Measurements from ENCODE around the gene KIDINS220.

DNA sequence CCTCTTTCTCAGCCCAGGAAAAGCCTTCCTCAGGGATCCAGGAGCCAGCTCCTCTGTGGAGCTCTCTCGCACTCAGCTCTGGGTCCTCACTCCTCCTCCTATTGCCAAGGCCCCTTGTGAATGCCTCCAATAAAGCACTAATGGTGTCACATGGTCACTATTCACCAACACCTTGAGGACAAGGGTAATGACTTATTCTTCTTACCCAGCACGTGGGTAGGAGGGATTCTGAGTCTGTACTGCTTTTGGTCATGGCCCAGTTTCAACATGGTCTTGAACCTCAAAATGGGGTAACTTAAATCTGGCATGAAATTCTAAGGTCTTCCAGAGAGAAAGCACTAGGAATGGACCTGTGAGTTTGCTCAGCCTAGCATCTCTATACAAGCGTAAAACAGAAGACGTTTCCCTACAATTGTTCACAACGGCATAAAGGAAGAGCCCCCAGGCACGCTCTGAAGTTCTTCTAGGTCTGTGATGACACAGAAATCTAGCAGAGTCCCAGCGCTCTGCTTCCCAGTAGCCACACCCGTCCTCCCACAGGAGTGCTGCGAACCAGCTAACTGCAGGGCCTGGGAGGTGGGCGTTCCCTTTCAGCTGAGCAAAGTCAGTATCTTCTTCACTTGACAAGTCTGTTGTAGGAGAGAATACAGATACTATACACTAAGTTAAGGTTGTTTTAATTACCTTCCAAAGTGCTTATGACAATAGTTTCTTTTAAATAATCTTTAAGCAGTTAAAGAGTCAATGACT, 14.6 kb upstream of the KIDINS220 start:
- TF ChIP-seq, protein P1, sequence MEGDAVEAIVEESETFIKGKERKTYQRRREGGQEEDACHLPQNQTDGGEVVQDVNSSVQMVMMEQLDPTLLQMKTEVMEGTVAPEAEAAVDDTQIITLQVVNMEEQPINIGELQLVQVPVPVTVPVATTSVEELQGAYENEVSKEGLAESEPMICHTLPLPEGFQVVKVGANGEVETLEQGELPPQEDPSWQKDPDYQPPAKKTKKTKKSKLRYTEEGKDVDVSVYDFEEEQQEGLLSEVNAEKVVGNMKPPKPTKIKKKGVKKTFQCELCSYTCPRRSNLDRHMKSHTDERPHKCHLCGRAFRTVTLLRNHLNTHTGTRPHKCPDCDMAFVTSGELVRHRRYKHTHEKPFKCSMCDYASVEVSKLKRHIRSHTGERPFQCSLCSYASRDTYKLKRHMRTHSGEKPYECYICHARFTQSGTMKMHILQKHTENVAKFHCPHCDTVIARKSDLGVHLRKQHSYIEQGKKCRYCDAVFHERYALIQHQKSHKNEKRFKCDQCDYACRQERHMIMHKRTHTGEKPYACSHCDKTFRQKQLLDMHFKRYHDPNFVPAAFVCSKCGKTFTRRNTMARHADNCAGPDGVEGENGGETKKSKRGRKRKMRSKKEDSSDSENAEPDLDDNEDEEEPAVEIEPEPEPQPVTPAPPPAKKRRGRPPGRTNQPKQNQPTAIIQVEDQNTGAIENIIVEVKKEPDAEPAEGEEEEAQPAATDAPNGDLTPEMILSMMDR (conservative IDR thresholded peaks at IDR 0.05; ENCODE audit: low read depth in 2 of 2) = no peak
- TF ChIP-seq, protein P2, sequence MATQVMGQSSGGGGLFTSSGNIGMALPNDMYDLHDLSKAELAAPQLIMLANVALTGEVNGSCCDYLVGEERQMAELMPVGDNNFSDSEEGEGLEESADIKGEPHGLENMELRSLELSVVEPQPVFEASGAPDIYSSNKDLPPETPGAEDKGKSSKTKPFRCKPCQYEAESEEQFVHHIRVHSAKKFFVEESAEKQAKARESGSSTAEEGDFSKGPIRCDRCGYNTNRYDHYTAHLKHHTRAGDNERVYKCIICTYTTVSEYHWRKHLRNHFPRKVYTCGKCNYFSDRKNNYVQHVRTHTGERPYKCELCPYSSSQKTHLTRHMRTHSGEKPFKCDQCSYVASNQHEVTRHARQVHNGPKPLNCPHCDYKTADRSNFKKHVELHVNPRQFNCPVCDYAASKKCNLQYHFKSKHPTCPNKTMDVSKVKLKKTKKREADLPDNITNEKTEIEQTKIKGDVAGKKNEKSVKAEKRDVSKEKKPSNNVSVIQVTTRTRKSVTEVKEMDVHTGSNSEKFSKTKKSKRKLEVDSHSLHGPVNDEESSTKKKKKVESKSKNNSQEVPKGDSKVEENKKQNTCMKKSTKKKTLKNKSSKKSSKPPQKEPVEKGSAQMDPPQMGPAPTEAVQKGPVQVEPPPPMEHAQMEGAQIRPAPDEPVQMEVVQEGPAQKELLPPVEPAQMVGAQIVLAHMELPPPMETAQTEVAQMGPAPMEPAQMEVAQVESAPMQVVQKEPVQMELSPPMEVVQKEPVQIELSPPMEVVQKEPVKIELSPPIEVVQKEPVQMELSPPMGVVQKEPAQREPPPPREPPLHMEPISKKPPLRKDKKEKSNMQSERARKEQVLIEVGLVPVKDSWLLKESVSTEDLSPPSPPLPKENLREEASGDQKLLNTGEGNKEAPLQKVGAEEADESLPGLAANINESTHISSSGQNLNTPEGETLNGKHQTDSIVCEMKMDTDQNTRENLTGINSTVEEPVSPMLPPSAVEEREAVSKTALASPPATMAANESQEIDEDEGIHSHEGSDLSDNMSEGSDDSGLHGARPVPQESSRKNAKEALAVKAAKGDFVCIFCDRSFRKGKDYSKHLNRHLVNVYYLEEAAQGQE (IDR thresholded peaks at IDR 0.05; ENCODE audit: unreplicated experiment) = no peak
- TF ChIP-seq EZH2 (IDR thresholded peaks at IDR 0.05; ENCODE audit: low read depth, unreplicated experiment) (no peak), EZH2phosphoT487 (IDR thresholded peaks at IDR 0.05; ENCODE audit: unreplicated experiment) (no peak), POLR2AphosphoS5 (IDR thresholded peaks at IDR 0.05; ENCODE audit: low read depth) (no peak), ZNF331 (CRISPR knock-in tag; IDR thresholded peaks at IDR 0.05; ENCODE audit: low read depth) (no peak), STAT1 (IDR thresholded peaks at IDR 0.05; ENCODE audit: unreplicated experiment) (no peak), JUNB (IDR thresholded peaks at IDR 0.05; ENCODE audit: unreplicated experiment) (no peak), CREB1 (CRISPR knock-in tag; IDR thresholded peaks at IDR 0.05; ENCODE audit: low read depth) (no peak)
- TF ChIP-seq, protein P3, sequence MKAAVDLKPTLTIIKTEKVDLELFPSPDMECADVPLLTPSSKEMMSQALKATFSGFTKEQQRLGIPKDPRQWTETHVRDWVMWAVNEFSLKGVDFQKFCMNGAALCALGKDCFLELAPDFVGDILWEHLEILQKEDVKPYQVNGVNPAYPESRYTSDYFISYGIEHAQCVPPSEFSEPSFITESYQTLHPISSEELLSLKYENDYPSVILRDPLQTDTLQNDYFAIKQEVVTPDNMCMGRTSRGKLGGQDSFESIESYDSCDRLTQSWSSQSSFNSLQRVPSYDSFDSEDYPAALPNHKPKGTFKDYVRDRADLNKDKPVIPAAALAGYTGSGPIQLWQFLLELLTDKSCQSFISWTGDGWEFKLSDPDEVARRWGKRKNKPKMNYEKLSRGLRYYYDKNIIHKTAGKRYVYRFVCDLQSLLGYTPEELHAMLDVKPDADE (IDR thresholded peaks at IDR 0.05) = no peak
- TF ChIP-seq, protein P4, sequence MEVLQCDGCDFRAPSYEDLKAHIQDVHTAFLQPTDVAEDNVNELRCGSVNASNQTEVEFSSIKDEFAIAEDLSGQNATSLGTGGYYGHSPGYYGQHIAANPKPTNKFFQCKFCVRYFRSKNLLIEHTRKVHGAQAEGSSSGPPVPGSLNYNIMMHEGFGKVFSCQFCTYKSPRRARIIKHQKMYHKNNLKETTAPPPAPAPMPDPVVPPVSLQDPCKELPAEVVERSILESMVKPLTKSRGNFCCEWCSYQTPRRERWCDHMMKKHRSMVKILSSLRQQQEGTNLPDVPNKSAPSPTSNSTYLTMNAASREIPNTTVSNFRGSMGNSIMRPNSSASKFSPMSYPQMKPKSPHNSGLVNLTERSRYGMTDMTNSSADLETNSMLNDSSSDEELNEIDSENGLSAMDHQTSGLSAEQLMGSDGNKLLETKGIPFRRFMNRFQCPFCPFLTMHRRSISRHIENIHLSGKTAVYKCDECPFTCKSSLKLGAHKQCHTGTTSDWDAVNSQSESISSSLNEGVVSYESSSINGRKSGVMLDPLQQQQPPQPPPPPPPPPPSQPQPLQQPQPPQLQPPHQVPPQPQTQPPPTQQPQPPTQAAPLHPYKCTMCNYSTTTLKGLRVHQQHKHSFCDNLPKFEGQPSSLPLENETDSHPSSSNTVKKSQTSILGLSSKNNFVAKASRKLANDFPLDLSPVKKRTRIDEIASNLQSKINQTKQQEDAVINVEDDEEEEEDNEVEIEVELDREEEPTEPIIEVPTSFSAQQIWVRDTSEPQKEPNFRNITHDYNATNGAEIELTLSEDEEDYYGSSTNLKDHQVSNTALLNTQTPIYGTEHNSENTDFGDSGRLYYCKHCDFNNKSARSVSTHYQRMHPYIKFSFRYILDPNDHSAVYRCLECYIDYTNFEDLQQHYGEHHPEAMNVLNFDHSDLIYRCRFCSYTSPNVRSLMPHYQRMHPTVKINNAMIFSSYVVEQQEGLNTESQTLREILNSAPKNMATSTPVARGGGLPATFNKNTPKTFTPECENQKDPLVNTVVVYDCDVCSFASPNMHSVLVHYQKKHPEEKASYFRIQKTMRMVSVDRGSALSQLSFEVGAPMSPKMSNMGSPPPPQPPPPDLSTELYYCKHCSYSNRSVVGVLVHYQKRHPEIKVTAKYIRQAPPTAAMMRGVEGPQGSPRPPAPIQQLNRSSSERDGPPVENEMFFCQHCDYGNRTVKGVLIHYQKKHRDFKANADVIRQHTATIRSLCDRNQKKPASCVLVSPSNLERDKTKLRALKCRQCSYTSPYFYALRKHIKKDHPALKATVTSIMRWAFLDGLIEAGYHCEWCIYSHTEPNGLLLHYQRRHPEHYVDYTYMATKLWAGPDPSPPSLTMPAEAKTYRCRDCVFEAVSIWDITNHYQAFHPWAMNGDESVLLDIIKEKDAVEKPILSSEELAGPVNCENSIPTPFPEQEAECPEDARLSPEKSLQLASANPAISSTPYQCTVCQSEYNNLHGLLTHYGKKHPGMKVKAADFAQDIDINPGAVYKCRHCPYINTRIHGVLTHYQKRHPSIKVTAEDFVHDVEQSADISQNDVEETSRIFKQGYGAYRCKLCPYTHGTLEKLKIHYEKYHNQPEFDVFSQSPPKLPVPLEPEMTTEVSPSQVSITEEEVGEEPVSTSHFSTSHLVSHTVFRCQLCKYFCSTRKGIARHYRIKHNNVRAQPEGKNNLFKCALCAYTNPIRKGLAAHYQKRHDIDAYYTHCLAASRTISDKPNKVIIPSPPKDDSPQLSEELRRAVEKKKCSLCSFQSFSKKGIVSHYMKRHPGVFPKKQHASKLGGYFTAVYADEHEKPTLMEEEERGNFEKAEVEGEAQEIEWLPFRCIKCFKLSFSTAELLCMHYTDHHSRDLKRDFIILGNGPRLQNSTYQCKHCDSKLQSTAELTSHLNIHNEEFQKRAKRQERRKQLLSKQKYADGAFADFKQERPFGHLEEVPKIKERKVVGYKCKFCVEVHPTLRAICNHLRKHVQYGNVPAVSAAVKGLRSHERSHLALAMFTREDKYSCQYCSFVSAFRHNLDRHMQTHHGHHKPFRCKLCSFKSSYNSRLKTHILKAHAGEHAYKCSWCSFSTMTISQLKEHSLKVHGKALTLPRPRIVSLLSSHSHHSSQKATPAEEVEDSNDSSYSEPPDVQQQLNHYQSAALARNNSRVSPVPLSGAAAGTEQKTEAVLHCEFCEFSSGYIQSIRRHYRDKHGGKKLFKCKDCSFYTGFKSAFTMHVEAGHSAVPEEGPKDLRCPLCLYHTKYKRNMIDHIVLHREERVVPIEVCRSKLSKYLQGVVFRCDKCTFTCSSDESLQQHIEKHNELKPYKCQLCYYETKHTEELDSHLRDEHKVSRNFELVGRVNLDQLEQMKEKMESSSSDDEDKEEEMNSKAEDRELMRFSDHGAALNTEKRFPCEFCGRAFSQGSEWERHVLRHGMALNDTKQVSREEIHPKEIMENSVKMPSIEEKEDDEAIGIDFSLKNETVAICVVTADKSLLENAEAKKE (CRISPR knock-in tag; IDR thresholded peaks at IDR 0.05) = no peak

All from GM23338 (cell line).